Ishikawa (cell line): Measurements from ENCODE around the gene SAMD14.

Experiments used
- CREB1 ChIP-seq: IDR thresholded peaks from 2 replicates; pipeline ENCODE4 v1.6.1; 2012; ENCODE audit warnings: low read depth
- EGR1 ChIP-seq: IDR thresholded peaks from 2 replicates; pipeline ENCODE4 v1.6.1; 2012
- EP300 ChIP-seq: IDR thresholded peaks from 2 replicates; pipeline ENCODE4 v1.6.1; 2012; ENCODE audit warnings: borderline replicate concordance
- FOXM1 ChIP-seq: IDR thresholded peaks from 2 replicates; pipeline ENCODE4 v1.6.1; 2012; ENCODE audit warnings: low read depth, borderline replicate concordance
- RAD21 ChIP-seq: IDR thresholded peaks from 2 replicates; pipeline ENCODE4 v1.6.1; 2012; ENCODE audit warnings: low read depth
- TF ChIP-seq, protein P1 (sequence below): IDR thresholded peaks from 2 replicates; pipeline ENCODE4 v1.6.1; 2012
- TF ChIP-seq, protein P2 (sequence below): IDR thresholded peaks from 2 replicates; pipeline ENCODE4 v1.6.1; 2012

DNA sequence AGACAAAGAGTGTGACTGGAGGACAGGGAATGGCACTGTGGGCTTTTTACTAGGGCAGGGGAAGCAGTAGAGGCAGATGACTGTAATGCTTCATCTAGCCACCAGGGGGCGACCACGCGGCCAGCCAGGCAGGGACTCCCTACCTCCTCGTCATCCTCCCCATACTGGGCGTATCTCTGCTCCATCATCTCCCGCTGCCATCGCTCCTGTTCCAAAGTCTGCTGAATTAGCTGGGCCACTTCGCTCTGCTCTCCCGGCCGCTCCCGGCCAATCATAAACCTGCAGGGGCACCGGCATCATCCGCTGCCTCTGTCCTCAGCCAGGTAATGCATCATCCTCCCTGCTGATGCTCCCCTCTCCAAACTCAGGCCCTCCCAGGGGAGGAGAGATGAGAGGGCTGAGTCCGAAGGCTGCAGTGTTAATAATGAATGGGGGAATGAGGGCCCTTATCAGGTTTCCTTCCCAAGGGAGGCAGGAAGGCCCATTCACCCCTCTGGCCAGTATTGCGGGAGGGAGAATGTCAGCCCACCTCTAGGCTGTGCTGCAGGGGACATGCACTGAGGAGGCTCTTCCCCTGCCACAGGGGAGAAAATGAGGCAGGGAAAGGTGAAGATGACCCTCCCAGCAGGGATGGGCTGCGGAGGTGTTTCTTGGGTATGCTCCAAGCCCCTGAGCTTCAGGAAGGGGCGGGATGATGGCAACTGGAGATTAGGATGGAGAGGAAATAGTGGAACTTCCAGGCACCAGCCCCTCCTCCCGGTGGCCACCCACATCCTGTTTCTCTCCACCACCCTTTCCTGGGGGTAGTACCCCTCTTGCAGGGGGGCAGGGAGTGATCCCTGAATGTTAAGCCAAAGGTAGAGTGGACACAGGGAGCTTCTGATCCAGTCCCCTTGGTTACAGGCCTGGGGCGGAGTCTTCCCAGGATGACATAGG lies 10.3 kb upstream of the SAMD14 start:
- no peak for TF ChIP-seq FOXM1
- no peak for TF ChIP-seq EGR1
- TF ChIP-seq, protein P1, sequence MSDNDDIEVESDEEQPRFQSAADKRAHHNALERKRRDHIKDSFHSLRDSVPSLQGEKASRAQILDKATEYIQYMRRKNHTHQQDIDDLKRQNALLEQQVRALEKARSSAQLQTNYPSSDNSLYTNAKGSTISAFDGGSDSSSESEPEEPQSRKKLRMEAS, result no peak
- peak; percentile 62 for TF ChIP-seq RAD21
- no peak for TF ChIP-seq CREB1
- no peak for TF ChIP-seq EP300
- TF ChIP-seq, protein P2, sequence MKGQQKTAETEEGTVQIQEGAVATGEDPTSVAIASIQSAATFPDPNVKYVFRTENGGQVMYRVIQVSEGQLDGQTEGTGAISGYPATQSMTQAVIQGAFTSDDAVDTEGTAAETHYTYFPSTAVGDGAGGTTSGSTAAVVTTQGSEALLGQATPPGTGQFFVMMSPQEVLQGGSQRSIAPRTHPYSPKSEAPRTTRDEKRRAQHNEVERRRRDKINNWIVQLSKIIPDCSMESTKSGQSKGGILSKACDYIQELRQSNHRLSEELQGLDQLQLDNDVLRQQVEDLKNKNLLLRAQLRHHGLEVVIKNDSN, result no peak
